Transverse colon (tissue), 4 donors: ENCODE data around the gene CAST. TPM values are rescaled to one million over a fixed set of nuclear protein-coding genes. Genes with fewer than 3 reads are reported as not detected.

Experiments used
- DNase-seq: peaks from one replicate; pipeline ENCODE4 v3.0.0-alpha.2; 2019
- H3K27ac ChIP-seq, 4 donors: fragments of 200-600 bp; sonication (generic); 2 replicates each; pipeline ENCODE4 v1.5.1; 2016 to 2018; ENCODE audit warnings: inconsistent platforms in 4 of 4
- H3K27me3 ChIP-seq: fragments of 200-600 bp; sonication (generic); 2 replicates; pipeline ENCODE4 v1.5.1; 2017; ENCODE audit warnings: inconsistent platforms
- H3K36me3 ChIP-seq, 4 donors: fragments of 200-600 bp; sonication (generic); 2 replicates each; pipeline ENCODE4 v1.5.1; 2017 to 2019; ENCODE audit warnings: inconsistent platforms in 4 of 4
- H3K4me1 ChIP-seq, 4 donors: fragments of 200-600 bp; sonication (generic); 2 replicates each; pipeline ENCODE4 v1.5.1; 2017 to 2020; ENCODE audit warnings: inconsistent platforms in 4 of 4
- H3K4me3 ChIP-seq, 4 donors: fragments of 200-600 bp; sonication (generic); 1 replicate in 1 of 4; 2 replicates in 3 of 4; pipeline versions ENCODE4 v1.5.1 to v1.6.1; 2017 to 2019; ENCODE audit warnings: inconsistent platforms in 4 of 4
- H3K9me3 ChIP-seq, 2 donors: fragments of 200-600 bp; sonication (generic); 2 replicates each; pipeline ENCODE4 v1.5.1; 2017 to 2019; ENCODE audit warnings: inconsistent platforms in 2 of 2
- CTCF ChIP-seq, 5 experiments: fragments of 200-600 bp in 3 of 5; fragments of 450-650 bp in 2 of 5; sonication (generic) in 3 of 5; IDR thresholded peaks; 1 replicate in 2 of 5; 2 replicates in 3 of 5; pipeline ENCODE4 v1.5.1; 2016 to 2017; ENCODE audit warnings: antibody characterized with exemption in 5 of 5, inconsistent platforms in 3 of 5, mild to moderate bottlenecking in 2 of 5, moderate library complexity in 1 of 5
- EP300 ChIP-seq: sonication (generic); formaldehyde crosslinking; IDR thresholded peaks from one replicate; pipeline ENCODE4 v1.6.1; 2017; ENCODE audit warnings: antibody characterized with exemption, low read depth
- POLR2A ChIP-seq: fragments of 450-650 bp; IDR thresholded peaks from one replicate; pipeline ENCODE4 v1.6.1; 2016; ENCODE audit warnings: antibody characterized with exemption, mild to moderate bottlenecking, moderate library complexity
- POLR2AphosphoS5 ChIP-seq, 3 donors: sonication (generic); formaldehyde crosslinking; IDR thresholded peaks; one replicate each; pipeline ENCODE4 v1.6.1; 2016; ENCODE audit warnings: antibody characterized with exemption in 3 of 3
- WGBS, 2 donors: methylation state at CpG; one replicate each; pipeline ENCODE4 v1.1.5; 2018; ENCODE audit warnings: low coverage in 1 of 2; 5-methylcytosine and 5-hydroxymethylcytosine counted together
- in situ Hi-C, 4 donors: fragments of 200-750 bp; cut with MboI; loops; one replicate each; pipeline versions ENCODE4 v1.15.0 to v1.15.1; 2017; ENCODE audit warnings: low sequenced_read_pairs in 3 of 4, low pct_ligation_motif_present in 1 of 4, low pct_unique_long_range_greater_than_20kb in 1 of 4
- intact Hi-C: fragments of 100-400 bp; cut with DNase I; formaldehyde crosslinking; loops from one replicate; pipeline ENCODE4 v1.15.1; 2023; ENCODE audit warnings: low total_unique reads
- total RNA-seq, 4 donors: library from RNA; depleted of rRNA; stranded (reverse); fragments of >200 nt; gene quantifications; one replicate each; pipeline ENCODE4 v1.1.0, GENCODE V29; 2016

Gene CAST
- total RNA-seq, 4 donors from 2014 or later, result 237 to 556 (median 335) TPM

GRCh38 chr5:96736937-96737336, 74.8 kb downstream of the CAST start:
- Histone ChIP-seq H3K9me3 (no peaks in the 10 kb centered on the region), H3K27ac (no peak overlapping the region), H3K36me3 (peaks cover 0 to 46% (median 20%) of the 10 kb centered on the region in 4 donors), H3K27me3 (no peaks in the 10 kb centered on the region), H3K4me3 (no peak overlapping the region), H3K4me1 (peaks cover 0 to 14% (median 0%) of the 10 kb centered on the region in 4 donors)
- DNase-seq, result no peak
- in situ Hi-C loops, result no loop called here
- intact Hi-C loops, result loop anchor here (10.0 kb wide), 1 partner anchor 122 kb away; no protein-coding TSS in a partner anchor
- 90 to 94% methylated on average over 3 of the region's 3 CpGs for WGBS, 2 donors
- TF ChIP-seq POLR2AphosphoS5 (IDR thresholded peaks at IDR 0.05) (no peak), EP300 (no peak), CTCF (IDR thresholded peaks at IDR 0.05) (no peak), POLR2A (no peak)

GRCh38 chr5:96741106-96741505, 78.9 kb downstream of the CAST start:
- H3K36me3 ChIP-seq, result peaks cover 0 to 86% (median 31%) of the 10 kb centered on the region in 4 donors
- H3K4me3 ChIP-seq, result no peak overlapping the region
- intact Hi-C loops, result no loop called here
- in situ Hi-C loops, result loop anchor here in 1 of 4 donors (5.0 kb wide), 1 partner anchor 421 kb away; no protein-coding TSS in a partner anchor
- DNase-seq, result no peak
- WGBS, 2 donors, result 80 to 85% methylated on average over 3 of the region's 3 CpGs
- H3K27ac ChIP-seq, result peak overlapping the region in 2 of 4 donors; percentile 20 to 28
- TF ChIP-seq CTCF (IDR thresholded peaks at IDR 0.05) (no peak), POLR2A (no peak)
- peaks cover 0 to 29% (median 0%) of the 10 kb centered on the region in 4 donors for H3K4me1 ChIP-seq
- no peaks in the 10 kb centered on the region for H3K9me3 ChIP-seq
- H3K27me3 ChIP-seq, result no peaks in the 10 kb centered on the region

GRCh38 chr5:96741891-96742309, 79.7 kb downstream of the CAST start:
- intact Hi-C loops (no loop called here), in situ Hi-C loops (loop anchor here in 1 of 4 donors (5.0 kb wide), 1 partner anchor 420 kb away; no protein-coding TSS in a partner anchor)
- Histone ChIP-seq H3K4me1 (peaks cover 0 to 35% (median 0%) of the 10 kb centered on the region in 4 donors), H3K9me3 (no peaks in the 10 kb centered on the region), H3K4me3 (no peak overlapping the region), H3K36me3 (peaks cover 0 to 90% (median 31%) of the 10 kb centered on the region in 4 donors), H3K27ac (peak overlapping the region in 3 of 4 donors; percentile 9 to 28 (median 20)), H3K27me3 (no peaks in the 10 kb centered on the region)
- TF ChIP-seq POLR2AphosphoS5 (IDR thresholded peaks at IDR 0.05) (no peak), POLR2A (no peak), CTCF (IDR thresholded peaks at IDR 0.05) (no peak), EP300 (no peak)
- no peak for DNase-seq
- WGBS, 2 donors, result 17 to 37% methylated on average over 1 to 3 of the region's 3 CpGs

GRCh38 chr5:96742538-96742937, 80.4 kb downstream of the CAST start:
- in situ Hi-C loops, result loop anchor here in 1 of 4 donors (5.0 kb wide), 1 partner anchor 420 kb away; no protein-coding TSS in a partner anchor
- no peaks in the 10 kb centered on the region for H3K9me3 ChIP-seq
- H3K27ac ChIP-seq, result peak overlapping the region in 3 of 4 donors; percentile 28 to 47 (median 33)
- TF ChIP-seq CTCF (IDR thresholded peaks at IDR 0.05) (no peak), POLR2A (no peak), POLR2AphosphoS5 (IDR thresholded peaks at IDR 0.05) (no peak), EP300 (no peak)
- H3K4me1 ChIP-seq, result peaks cover 0 to 41% (median 3%) of the 10 kb centered on the region in 4 donors
- no peak overlapping the region for H3K4me3 ChIP-seq
- H3K27me3 ChIP-seq, result no peaks in the 10 kb centered on the region
- 52 to 80% methylated on average over 5 to 9 of the region's 9 CpGs for WGBS, 2 donors
- DNase-seq, result no peak
- peaks cover 0 to 91% (median 34%) of the 10 kb centered on the region in 4 donors for H3K36me3 ChIP-seq
- intact Hi-C loops, result no loop called here
